Skin of body (tissue), 2 donors: ENCODE measurements around the gene EGFL7. TPM values are rescaled to one million over a fixed set of nuclear protein-coding genes. Genes with fewer than 3 reads are reported as not detected.
"Not testable (repeated sequence)": the region's sequence is repeated elsewhere in the genome, so short reads cannot be mapped to it uniquely, and the experiment has no call there.

Experiments
- DNase-seq: peaks from one replicate; lab custom pipeline; 2025; lab: John Stamatoyannopoulos, UW
- total RNA-seq: library from RNA; depleted of rRNA; stranded (reverse); fragments of >200 nt; gene quantifications from one replicate; pipeline ENCODE4 v1.2.3, GENCODE V29; 2014

EGFL7 gene
- total RNA-seq, 1 donor from 2014 or later = 29.0 TPM

DNA sequence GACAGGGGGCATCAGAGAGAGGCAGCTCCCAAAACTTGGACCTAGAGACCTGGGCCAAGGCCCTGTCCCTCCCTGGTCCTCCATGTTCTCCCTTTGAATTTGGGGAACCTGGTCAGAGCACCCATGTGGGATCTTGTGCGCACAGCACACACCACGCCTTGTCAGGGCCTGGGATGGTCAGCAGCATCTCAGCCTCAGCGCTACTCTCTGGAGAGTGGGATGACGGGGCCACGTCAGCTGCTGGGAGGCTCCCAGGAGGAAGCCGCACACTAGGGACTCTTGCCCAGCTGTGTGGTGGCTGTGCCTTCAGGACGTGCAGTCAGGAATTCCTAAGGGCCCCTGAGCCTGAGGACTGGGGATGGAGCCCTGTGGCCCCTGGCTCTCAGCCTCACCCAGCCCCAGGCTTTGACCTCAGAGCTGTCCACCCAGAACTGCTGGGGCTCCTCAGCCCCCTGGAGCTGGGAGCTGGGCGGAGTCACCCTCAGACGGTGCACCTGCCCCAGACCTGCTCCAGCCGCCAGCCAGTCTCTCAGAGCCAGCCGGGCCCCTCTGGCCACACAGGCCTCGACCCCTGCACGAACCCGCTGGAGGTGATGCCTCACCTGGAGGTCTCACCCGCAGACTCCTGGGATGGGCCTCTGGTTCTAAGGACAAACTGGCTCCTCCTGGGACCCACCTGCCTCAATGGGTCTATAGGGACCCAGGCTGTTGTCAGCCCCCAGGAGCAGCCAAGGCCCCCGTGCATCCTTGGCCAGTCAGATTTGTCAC, 38.3 kb upstream of the EGFL7 start:
- DNase-seq = no peak

DNA sequence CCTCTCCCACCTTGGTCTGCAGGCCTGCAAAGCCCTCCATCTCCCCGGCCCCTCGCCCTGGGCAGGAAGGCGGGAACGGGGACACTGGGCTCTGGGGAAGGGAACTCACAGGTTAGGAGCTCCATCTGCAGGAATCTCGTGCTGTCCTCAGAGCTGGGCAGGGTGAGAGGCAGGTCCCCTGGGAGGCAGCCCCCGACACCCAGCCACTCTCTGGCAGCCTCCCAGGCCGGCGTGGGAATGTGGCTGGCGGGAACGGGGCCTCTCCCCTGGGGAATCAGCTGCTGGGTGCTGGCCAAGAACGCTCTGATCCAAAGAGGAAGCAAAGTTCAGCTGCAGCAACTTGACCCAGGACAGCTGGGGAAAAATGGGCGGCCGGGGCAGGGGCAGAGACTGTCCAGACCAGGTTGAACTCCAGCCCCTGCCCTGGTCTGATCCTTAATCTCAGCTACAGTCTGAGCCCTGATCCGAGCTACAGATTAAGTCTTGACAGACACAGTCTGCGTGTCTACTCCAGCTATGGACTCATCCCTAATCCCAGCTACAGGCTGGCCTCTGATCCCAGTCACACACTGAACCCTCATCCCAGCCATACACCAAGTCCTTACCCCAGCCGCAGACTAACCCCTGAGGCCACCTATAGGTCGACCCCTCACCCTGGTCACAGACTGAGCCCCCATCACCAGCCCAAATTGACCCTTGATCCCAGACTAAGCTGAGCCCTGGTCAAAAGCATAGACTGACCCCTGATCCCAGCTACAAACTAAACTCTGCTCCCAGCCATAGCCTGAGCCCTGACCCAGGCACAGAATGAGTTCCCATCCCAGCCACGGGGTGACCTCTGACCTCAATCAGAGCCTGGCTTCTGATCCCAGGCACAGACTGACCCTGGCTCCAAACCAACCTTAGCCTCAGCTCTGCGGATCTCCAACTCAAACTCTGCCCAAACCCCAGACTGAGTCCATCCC, 37.3 kb upstream of the EGFL7 start:
- peak; percentile 31 for DNase-seq

DNA sequence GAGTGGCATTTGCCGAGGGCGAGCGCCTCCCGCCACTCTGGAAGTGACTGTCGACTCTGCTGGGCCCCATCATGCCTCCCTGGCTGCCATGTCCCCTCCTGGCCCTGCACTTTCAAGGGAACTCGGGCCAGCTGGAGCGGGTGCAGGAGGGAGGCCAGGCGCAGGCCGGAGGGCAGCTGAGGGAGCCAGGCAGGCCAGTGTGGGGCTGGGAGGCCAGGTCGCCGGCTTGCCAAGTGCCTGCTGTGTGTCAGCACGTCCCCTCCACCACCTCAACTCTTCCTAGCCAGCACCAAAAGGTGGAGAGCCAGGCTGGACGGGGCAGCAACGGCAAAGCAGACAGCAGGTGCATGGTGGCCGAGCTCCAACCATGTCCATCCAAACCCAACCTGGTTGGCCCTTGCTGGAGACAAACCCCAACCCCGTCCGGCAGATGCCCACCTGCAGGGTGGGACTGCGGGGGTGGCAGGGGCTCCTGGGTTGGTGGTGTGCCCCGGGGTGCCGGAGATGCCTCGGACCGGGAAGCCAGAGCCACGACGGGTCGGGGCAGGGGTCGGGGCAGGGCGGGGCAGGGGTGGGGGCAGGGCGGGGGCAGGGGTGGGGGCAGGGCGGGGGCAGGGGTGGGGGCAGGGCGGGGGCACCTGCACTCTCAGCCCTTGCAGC, 36.5 kb upstream of the EGFL7 start:
- DNase-seq = no peak

DNA sequence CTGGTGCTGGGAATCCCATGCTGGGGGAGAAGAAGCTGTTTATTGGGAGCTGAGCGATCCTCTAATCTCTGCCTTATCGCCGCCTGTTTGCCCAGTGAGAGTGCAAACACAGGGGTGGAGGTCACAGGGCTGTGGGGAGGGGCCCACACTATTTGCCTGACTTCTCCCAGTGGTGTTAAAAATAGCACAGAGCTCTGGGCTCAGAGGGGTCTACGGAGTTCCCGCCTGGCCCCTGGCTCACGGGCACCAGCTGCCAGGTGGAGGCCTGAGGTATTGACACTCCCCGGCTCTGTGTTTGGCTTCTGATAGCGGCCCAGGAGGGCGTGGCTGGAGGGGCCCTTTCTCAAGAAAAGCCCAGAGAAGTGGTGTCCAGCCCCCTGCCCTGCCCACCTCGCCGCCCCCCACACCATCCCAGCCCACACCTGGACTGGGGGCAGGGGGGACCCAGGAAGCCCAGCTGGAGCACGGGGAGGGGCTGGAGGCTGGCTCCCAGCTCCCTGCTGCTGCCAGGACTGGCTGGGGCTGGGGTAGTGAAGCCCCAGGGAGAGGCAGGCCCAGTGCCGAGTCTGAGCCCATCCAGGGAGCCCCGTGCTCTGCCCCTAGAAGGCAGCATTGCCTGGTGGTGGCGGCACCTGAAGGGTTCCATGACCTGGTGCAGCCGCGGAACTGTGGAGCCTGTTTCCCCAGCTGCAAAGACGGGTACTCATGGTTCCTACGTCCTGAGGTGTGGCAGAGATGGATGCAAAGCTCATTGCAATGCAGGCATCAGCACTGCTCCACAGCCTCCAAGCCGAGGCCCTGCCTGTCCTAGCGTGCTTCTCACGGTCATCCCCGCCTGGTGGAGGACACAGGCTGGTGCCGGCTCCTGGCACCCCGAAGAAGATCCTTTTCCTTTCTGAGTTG, 35.7 kb upstream of the EGFL7 start:
- DNase-seq = no peak

DNA sequence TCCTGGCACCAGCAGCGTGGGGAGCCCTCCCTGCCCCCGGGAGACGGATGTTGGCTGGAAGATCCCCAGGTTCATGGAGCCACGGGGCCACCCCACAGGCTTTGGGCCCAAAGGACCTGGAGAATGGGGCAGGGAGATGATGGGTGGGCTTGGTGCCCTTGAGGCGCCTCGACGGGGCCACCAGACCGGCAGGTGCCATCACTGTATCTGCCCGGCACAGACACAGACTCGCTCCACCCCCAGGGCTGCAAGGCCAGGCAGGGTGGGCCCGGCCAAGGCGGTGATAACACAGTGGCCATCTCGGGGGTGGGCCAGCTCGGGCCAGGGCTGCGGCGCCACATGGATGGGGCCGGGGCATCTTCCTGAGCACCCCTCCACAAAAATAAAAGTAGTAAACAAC, 35.0 kb upstream of the EGFL7 start:
- no peak for DNase-seq

DNA sequence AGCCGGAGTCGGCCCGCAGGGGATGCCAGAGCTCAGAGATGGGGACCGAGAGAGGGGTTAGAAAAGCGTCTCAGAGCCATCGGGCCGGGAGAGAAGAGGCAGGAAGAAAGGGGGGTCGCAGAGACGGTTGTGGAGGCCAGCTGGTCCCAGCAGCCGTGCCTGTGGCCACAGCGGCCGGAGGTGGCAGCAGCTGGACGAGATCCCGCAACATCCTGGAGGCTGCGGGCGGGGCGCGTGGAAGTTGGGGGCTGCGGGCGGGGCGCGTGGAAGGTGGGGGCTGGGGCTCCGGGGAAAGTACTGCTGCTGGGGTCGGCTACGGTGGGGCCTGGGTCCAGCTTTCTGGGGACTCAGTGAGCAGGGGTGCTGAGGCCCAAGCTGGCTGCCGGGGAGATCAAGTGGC, 34.4 kb upstream of the EGFL7 start:
- DNase-seq = no peak

DNA sequence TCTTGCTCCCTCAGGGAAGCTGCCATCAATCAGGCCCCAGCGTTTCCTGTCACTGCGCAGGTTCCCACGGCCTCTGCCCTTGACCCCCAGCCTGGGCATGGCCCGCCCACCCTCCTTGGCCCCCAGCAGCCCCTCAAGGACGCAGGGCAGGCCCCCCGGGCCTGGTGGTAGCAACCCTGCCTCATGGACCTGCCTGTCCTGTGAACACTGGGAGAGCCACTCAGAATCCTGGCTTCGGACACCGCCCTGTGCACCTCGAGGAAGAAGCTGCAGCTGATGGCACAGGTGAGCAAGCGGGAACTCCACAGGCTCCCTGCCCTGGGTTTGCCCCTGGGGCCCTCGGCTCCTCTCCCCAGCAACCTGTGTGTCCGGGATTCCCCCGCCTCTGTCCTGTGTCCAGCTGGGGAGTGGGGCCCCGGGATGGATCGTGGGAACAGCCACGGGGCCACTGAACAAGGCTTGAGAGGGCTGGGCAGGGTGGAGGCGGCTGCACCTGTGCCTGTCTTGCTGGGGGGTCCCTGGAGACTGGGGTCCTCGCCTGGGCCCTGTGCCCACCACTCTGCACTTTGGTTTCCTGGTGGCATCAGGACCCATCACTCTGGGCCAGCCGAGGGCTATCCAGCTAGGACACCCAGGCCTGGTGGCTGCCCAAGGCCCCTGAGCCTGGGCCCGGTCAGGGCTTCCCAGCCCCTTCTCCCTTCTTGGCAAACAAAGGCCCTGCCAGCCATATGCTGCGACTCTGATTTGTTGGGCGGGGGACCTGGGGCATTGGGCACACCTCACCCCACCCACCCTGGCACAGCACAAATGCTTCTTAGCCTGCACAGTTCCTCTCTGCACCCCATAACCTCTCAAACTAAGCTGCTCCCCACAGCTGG, 33.5 kb upstream of the EGFL7 start:
- no peak for DNase-seq

DNA sequence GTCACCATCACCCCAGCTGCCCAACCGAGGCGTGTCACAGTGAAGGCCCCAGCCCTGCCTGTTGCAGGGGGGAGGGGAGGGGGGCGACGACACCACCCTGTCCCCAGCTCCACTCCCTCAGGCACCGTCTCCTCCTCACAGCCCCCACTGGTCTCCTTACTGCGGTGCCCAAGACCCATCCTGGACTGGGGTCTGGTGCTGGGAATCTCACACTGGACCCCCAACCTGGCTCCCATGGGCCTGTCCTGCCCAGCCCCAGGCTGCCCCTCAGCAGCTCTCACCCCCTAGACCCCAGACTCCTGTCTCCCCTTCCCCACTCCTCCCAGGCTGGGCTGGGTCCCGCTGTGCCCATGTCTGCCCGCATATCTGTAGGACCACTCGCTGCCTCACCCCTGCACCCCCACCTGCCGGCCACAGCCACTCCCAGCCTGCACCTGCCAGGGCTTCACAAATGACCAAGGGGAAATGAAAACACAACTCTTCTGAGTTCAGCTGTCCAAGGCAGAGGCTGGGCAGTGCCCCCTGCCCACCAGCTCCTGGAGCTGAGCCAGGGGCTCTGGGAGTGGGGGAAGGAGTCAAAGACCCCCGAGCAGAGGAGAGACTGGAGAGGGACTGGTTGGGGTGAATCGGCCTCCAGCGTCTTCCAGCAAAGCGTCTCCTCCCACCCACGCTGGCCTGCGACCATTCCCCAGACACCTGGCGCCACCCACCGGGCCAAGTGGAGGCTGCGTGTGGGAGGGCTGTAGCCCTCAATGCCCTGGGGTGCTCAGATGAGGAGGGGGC, 32.6 kb upstream of the EGFL7 start:
- DNase-seq = peak; percentile 41

DNA sequence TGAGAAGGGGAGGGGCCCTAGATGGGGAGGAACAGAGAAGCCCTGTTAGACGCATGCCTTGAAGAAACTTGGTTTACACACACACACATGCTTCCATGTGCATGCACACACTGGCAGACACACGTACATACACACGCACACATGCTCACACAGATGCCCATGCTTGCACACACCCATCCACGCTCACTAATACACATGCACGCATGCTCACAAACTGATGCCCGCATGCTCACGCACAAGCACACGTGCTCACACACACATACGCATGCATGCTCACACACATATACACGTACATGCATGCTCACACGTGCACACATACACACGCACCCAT, 32.1 kb upstream of the EGFL7 start:
- DNase-seq = no peak

DNA sequence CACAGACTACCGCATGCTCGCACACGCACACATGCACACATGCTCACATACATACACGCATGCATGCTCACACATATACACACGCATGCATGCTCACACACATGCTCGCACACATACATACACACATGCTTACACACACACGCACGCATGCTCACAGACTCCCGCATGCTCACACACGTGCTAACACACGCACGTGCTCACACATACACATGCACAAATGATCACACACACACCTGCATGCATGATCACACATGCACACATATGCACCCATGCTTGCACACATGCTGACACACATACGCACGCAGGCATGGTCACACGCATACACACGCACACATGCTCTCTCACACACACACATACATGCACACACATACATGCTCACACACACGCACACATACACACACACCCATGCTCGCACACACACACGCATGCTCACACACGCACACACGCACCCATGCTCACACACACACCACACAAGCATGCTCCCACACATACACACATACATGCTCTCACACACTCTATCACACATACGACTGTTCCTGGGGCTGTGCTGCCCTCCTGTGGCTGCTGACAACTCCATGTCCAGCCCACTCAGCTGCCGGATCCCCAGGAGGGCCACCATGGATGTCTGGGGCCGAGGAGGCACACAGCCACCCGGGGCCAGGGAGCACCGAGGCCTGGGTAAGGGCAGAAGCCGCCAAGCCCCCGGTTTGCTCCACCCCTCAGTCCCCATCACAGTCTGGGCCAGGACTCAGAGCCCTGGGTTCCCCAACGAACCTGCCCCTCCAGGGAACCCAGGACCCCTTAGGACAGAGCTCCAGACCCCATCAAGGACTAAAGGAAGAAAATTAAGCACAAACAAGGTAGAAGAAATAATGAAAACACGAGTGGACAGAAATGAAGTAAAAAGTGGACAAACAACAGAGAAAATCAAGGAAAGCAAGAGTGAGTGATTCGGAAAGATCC, 31.4 kb upstream of the EGFL7 start:
- DNase-seq = peak; percentile 72

DNA sequence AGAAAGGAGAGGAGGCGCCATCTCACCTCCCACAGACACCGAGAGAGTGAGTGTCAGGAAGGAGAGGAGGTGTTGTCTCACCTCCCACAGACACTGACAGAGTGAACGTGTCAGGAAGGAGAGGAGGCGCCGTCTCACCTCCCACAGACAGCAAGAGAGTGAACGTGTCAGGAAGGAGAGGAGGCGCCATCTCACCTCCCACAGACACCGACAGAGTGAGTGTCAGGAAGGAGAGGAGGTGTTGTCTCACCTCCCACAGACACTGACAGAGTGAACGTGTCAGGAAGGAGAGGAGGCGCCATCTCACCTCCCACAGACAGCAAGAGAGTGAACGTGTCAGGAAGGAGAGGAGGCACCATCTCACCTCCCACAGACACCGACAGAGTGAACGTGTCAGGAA, 30.6 kb upstream of the EGFL7 start:
- DNase-seq = not testable (repeated sequence)

DNA sequence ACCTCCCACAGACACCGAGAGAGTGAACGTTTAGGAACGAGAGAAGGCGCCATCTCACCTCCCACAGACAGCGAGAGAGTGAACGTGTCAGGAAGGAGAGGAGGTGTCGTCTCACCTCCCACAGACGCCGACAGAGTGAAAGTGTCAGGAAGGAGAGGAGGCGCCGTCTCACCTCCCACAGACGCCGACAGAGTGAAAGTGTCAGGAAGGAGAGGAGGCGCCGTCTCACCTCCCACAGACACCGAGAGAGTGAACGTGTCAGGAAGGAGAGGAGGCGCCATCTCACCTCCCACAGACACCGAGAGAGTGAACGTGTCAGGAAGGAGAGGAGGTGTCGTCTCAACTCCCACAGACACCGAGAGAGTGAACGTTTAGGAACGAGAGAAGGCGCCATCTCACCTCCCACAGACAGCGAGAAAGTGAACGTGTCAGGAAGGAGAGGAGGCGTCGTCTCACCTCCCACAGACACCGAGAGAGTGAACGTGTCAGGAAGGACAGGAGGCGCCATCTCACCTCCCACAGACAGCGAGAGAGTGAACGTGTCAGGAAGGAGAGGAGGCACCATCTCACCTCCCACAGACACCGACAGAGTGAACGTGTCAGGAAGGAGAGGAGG, 30.1 kb upstream of the EGFL7 start:
- DNase-seq = not testable (repeated sequence)

DNA sequence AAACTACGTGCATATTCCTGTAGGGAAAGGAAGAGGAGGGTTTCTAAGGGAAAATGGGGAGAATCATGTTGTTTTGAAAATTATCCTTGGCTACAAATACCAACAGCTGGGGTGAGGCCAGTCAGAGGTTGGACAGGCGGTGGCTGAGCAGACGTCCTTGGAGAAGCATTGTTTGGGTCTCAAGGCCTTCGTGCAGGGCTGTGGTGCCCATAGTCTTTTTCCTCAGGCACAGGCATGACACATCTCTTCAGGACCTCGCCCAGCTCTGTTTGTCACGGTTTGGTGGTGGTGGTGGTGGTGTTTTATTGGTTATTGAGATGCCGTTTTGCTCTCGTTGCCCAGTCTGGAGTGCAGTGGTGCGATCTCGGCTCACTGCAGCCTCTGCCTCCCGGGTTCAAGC, 27.8 kb upstream of the EGFL7 start:
- no peak for DNase-seq

DNA sequence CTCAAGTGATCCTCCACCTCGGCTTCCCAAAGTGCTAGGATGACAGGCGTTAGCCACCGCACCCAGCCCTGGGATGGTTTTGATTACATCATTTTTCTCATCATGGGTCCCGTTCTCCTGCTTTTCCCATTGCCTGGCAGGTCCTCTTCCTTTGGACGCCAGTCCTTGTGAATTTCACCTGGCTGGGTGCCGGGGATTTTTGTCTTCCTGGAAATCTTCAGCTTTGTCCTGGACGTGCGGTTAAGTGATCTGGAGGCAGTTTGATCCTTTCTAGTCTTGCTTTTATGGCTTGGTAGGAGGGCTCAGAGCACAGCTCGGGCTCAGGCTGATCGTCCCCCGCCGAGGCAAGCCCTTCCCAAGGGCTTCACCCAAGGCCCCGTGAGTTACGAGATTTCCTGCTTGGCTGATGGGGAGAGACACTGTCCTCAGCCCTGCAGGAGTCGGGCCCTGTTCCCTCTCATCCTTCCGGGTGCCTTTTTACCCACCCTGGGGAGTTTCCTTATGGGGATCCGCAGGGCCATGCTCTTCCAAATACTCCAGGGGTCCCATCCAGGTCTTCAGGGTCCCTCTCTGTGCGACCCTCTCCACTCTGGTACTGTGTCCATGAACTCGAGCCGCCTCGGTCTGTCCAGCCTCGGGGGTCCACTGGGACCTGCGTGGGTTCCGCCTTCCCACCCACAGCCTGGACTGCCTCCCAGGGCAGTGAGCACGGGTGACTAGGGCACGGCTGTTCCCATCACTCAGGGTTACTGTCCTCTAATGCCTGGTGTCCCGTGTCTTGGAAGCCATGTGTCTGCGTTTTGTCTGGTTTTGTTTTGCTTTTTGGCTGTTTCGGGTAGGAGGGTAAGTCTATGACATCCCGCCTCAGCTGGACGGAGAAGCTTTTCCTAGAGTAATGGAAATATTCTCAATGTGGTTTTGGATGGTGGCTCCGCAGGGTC, 22.3 kb upstream of the EGFL7 start:
- DNase-seq = no peak

DNA sequence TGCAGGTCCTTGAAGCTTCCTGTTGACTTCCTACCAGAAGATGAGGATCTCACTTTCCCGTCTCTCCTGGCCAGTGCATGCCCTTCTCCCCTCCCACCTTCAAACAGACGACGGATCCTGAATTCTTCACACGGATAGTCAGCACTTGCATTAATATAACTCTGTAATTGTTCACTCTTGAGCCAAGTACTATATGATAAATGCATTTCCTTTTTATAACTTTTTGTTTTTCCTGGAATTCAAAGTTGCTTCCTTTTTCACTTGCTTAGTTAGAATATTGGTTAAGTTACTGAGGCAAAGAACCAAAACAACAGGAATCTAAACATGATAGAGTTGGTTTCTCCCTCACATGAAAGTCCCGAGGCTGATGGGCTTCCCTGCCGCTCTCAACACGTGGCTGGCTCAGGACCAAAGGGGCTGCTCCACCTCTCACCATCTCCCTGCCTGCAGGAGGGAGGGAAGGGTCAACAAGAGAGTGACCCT, 20.2 kb upstream of the EGFL7 start:
- no peak for DNase-seq

DNA sequence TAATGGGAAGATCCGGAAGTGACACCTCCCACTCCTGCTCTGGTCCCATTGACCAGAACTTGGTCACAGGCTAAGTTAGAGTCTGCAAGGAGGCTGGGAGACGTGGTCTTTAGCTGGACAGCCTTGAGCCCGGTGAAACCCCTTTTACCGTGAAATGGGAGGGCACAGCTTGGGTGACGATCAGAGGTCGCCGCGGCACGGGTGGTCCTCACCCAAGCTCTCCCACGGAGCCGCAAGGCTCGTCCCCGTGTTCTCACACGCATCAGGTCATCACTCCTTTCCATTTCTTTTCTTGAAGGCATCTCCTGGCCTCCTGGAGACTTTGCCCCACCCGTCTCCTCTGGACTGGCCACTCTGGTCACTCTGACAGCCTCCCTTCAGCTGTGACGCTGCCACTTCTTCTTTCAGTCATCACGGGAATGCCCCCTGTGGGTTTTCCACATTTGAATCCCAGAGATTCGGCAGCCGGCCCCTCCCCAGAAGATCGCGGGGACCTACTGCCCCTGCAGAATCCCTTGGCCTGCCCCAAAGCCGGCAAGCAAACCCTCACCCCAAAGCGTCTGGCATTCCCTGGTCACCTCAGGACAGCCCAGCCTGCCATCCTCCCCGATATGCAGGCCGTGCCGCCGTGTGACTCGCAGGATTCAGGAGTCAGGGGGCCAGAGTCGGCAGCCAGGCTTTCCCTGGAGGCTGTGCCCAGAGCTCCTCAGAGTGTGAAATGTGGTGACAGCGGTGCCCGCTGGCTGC, 18.9 kb upstream of the EGFL7 start:
- no peak for DNase-seq
